Spleen (tissue), 11 donors: Measurements from ENCODE around the gene QKI. TPM values are rescaled to one million over a fixed set of nuclear protein-coding genes. Genes with fewer than 3 reads are reported as not detected.
A peak's percentile ranks its signal among the peaks of the same experiment; 100 is the strongest.

Source experiments
- DNase-seq: peaks from one replicate; pipeline ENCODE4 v3.0.0-alpha.2; 2020
- H3K27ac ChIP-seq, 8 donors: fragments of 200-600 bp; sonication (generic) in 7 of 8; 1 replicate in 4 of 8; 2 replicates in 4 of 8; pipeline versions ENCODE4 v1.5.0 to v1.8.0; 2016 to 2021; ENCODE audit warnings: inconsistent platforms in 4 of 8, mild to moderate bottlenecking in 4 of 8, moderate library complexity in 1 of 8
- H3K27me3 ChIP-seq, 7 donors: fragments of 200-600 bp; sonication (generic) in 6 of 7; replicated peaks in 1 of 7; 1 replicate in 4 of 7; 2 replicates in 3 of 7; pipeline versions ENCODE4 v1.5.0 to v1.8.0; 2016 to 2021; ENCODE audit warnings: inconsistent platforms in 3 of 7, mild to moderate bottlenecking in 1 of 7
- H3K36me3 ChIP-seq, 6 donors: fragments of 200-600 bp; sonication (generic) in 5 of 6; 1 replicate in 4 of 6; 2 replicates in 2 of 6; pipeline versions ENCODE4 v1.5.0 to v1.8.0; 2016 to 2021; ENCODE audit warnings: inconsistent platforms in 2 of 6
- H3K4me1 ChIP-seq, 6 donors: fragments of 200-600 bp; sonication (generic) in 5 of 6; 1 replicate in 3 of 6; 2 replicates in 3 of 6; pipeline versions ENCODE4 v1.5.0 to v1.8.0; 2016 to 2021; ENCODE audit warnings: inconsistent platforms in 3 of 6
- H3K4me3 ChIP-seq, 8 donors: fragments of 200-600 bp; sonication (generic) in 7 of 8; 1 replicate in 4 of 8; 2 replicates in 4 of 8; pipeline versions ENCODE4 v1.5.0 to v1.8.0; 2016 to 2021; ENCODE audit warnings: inconsistent platforms in 4 of 8, mild to moderate bottlenecking in 4 of 8, moderate library complexity in 2 of 8
- H3K9me3 ChIP-seq, 8 donors: fragments of 200-600 bp; sonication (generic) in 7 of 8; 1 replicate in 4 of 8; 2 replicates in 4 of 8; pipeline versions ENCODE4 v1.5.0 to v1.8.0; 2016 to 2021; ENCODE audit warnings: inconsistent platforms in 4 of 8
- POLR2A ChIP-seq, 3 donors: fragments of 450-650 bp; IDR thresholded peaks; one replicate each; pipeline ENCODE4 v1.5.1; 2017; ENCODE audit warnings: antibody characterized with exemption in 3 of 3, mild to moderate bottlenecking in 1 of 3
- POLR2AphosphoS5 ChIP-seq, 3 donors: sonication (generic); formaldehyde crosslinking; IDR thresholded peaks; one replicate each; pipeline ENCODE4 v1.5.1; 2017; ENCODE audit warnings: antibody characterized with exemption in 3 of 3
- WGBS, 5 donors: extraction: QIAGEN DNeasy Blood & Tissue Kit in 3 of 5; methylation state at CpG; one replicate each; pipeline versions ENCODE4 v1.1.5 to v1.1.7; 2013 to 2018; 5-methylcytosine and 5-hydroxymethylcytosine counted together
- intact Hi-C: fragments of 100-400 bp; cut with DNase I; formaldehyde crosslinking; loops from one replicate; pipeline ENCODE4 v1.15.0; 2023; ENCODE audit warnings: low total_unique reads
- polyA plus RNA-seq, 3 donors: library from polyadenylated mRNA; stranded (reverse); fragments of 200-250 nt; gene quantifications; one replicate each; pipeline ENCODE4 v1.2.1, GENCODE V29; 2013
- total RNA-seq, 7 donors: library from RNA; depleted of rRNA in 3 of 7; stranded (reverse); fragments of >200 nt in 3 of 7; fragmentation: NEBNext Ultra II Directional in 4 of 7; extraction: Animal tissue kit (Norgen Biotek cat#: 25700) in 4 of 7; gene quantifications; one replicate each; pipeline versions ENCODE4 v1.1.0 to v1.2.1, GENCODE V29; 2016 to 2021
- TF ChIP-seq, protein P1 (sequence below), 11 experiments: fragments of 200-600 bp in 7 of 11; fragments of 450-650 bp in 4 of 11; sonication (generic) in 4 of 11; IDR thresholded peaks in 8 of 11; conservative IDR thresholded peaks in 3 of 11; 1 replicate in 7 of 11; 2 replicates in 4 of 11; pipeline versions ENCODE4 v1.4.0 to v1.8.0; 2016 to 2021; ENCODE audit warnings: antibody characterized with exemption in 11 of 11, inconsistent platforms in 4 of 11, mild to moderate bottlenecking in 1 of 11
- donor health status: healthy with polysubstance abuse.
- donor health status: DM: no; HTN: no; CAD: no; lungs with moderate emphysema.
- donor health status: DM: no; HTN: no; CAD: no.
- donor health status: Bipolar disorder and iron deficiency.
- donor health status: healthy.
- donor health status: DM: no; HTN: no; CAD: no.
- donor health status: DM: yes; HTN: yes; CAD: no.

The QKI gene
- total and polyA plus RNA-seq, 10 donors, result 11.3 to 217 (median 180) TPM

- Histone ChIP-seq H3K4me3 (no peak overlapping the region), H3K9me3 (no peaks in the 10 kb centered on the region), H3K27me3 (no peaks in the 10 kb centered on the region), H3K27ac (peak overlapping the region in 1 of 8 donors; percentile 55), H3K36me3 (no peaks in the 10 kb centered on the region), H3K4me1 (peaks cover 18 to 92% (median 52%) of the 10 kb centered on the region in 6 donors)
- no peak for TF ChIP-seq POLR2AphosphoS5 (IDR thresholded peaks at IDR 0.05)
- TF ChIP-seq, protein P1, sequence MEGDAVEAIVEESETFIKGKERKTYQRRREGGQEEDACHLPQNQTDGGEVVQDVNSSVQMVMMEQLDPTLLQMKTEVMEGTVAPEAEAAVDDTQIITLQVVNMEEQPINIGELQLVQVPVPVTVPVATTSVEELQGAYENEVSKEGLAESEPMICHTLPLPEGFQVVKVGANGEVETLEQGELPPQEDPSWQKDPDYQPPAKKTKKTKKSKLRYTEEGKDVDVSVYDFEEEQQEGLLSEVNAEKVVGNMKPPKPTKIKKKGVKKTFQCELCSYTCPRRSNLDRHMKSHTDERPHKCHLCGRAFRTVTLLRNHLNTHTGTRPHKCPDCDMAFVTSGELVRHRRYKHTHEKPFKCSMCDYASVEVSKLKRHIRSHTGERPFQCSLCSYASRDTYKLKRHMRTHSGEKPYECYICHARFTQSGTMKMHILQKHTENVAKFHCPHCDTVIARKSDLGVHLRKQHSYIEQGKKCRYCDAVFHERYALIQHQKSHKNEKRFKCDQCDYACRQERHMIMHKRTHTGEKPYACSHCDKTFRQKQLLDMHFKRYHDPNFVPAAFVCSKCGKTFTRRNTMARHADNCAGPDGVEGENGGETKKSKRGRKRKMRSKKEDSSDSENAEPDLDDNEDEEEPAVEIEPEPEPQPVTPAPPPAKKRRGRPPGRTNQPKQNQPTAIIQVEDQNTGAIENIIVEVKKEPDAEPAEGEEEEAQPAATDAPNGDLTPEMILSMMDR (IDR thresholded peaks at IDR 0.05 in 8 of 11, conservative IDR thresholded peaks at IDR 0.05 in 3 of 11), result no peak
- no peak for TF ChIP-seq POLR2A (IDR thresholded peaks at IDR 0.05)
- intact Hi-C loops, result loop anchor here (10.0 kb wide), 1 partner anchor 45 kb away; no protein-coding TSS in a partner anchor
- 92 to 100% (median 100%) methylated on average over 1 of the region's 1 CpG for WGBS, 5 donors
- no peak for DNase-seq
These were observed 75.1 kb downstream of the QKI start for GRCh38 chr6:163489584-163489983.

- H3K27me3 ChIP-seq, result no peaks in the 10 kb centered on the region
- no peaks in the 10 kb centered on the region for H3K36me3 ChIP-seq
- 57 to 80% (median 70%) methylated on average over 4 of the region's 4 CpGs for WGBS, 5 donors
- no peak overlapping the region for H3K4me3 ChIP-seq
- peak overlapping the region in 6 of 8 donors; percentile 50 to 70 (median 54) for H3K27ac ChIP-seq
- TF ChIP-seq POLR2AphosphoS5 (IDR thresholded peaks at IDR 0.05), result peak in 1 of 3 donors; percentile 40
- TF ChIP-seq, protein P1 (IDR thresholded peaks at IDR 0.05 in 8 of 11, conservative IDR thresholded peaks at IDR 0.05 in 3 of 11), result no peak
- no peaks in the 10 kb centered on the region for H3K9me3 ChIP-seq
- intact Hi-C loops, result no loop called here
- peaks cover 23 to 93% (median 56%) of the 10 kb centered on the region in 6 donors for H3K4me1 ChIP-seq
- peak; percentile 71 for DNase-seq
These were observed 76.5 kb downstream of the QKI start for GRCh38 chr6:163490826-163491577.

DNA sequence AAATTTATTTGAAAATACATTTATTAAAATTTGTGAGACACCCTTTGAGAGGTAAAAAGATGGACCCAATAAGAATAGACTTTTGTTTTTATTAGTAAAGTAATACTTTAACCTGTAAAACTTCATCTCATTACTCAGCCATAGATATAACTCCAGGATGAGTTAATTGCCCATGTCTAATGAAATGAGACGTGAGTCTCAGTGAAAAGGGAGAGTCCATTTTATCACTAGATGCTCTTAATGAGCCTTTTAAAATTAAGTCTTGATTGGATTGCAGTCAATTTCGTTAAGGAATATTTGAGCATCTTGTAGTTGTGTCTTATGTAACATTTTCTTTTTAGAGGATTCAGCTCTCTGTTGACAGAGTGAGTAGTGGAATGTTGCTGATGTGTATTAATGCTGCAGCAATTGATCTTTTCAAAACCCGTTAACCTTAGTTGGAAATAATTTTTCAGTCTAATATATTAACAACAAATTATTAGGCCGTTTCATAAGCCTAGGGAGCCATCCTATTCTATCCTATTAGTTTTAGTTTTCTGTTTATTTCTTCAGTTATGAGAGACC, 77.3 kb downstream of the QKI start:
- Histone ChIP-seq H3K4me1 (peaks cover 21 to 93% (median 53%) of the 10 kb centered on the region in 6 donors), H3K27me3 (no peaks in the 10 kb centered on the region), H3K36me3 (no peaks in the 10 kb centered on the region), H3K27ac (peak overlapping the region in 6 of 8 donors; percentile 50 to 70 (median 54)), H3K9me3 (no peaks in the 10 kb centered on the region), H3K4me3 (no peak overlapping the region)
- WGBS, 5 donors, result 72 to 93% (median 85%) methylated on average over 4 of the region's 4 CpGs
- no peak for DNase-seq
- intact Hi-C loops, result no loop called here
- TF ChIP-seq, protein P1 (IDR thresholded peaks at IDR 0.05 in 8 of 11, conservative IDR thresholded peaks at IDR 0.05 in 3 of 11), result no peak
- TF ChIP-seq POLR2AphosphoS5 (IDR thresholded peaks at IDR 0.05) (no peak), POLR2A (IDR thresholded peaks at IDR 0.05) (no peak)

DNA sequence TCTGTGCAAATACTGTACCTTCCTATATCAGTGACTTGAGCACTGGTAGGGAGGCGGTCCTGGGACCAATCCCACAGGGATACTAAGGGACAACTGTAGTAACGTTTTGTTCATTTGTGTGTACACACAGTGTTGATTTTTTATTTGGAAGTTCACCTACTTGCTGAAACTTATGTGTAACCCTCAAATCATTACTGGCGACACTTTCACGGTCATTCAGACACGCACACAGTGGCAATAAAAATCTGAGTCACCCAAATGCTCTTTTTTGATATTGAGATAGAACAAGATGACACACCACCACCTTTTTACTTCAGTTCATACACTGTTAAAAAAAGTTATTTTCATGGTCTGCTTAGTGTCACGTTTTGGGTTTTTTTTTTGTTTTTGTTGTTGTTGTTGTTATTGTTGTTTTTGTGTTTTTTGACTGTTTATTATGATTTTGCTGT, 79.8 kb downstream of the QKI start:
- intact Hi-C loops, result no loop called here
- Histone ChIP-seq H3K9me3 (no peaks in the 10 kb centered on the region), H3K4me3 (no peak overlapping the region), H3K27ac (no peak overlapping the region), H3K4me1 (peaks cover 12 to 71% (median 34%) of the 10 kb centered on the region in 6 donors), H3K27me3 (no peaks in the 10 kb centered on the region), H3K36me3 (no peaks in the 10 kb centered on the region)
- TF ChIP-seq, protein P1 (IDR thresholded peaks at IDR 0.05 in 8 of 11, conservative IDR thresholded peaks at IDR 0.05 in 3 of 11), result no peak
- TF ChIP-seq POLR2A (IDR thresholded peaks at IDR 0.05) (no peak), POLR2AphosphoS5 (IDR thresholded peaks at IDR 0.05) (no peak)
- no peak for DNase-seq
- WGBS, 5 donors, result 82 to 93% (median 90%) methylated on average over 6 of the region's 6 CpGs
